Measurements from ENCODE around the gene DLGAP1. TPM values are rescaled to one million over a fixed set of nuclear protein-coding genes. Genes with fewer than 3 reads are reported as not detected.

Gene DLGAP1
- total RNA-seq, 1 experiment from 2014 or later = 27.5 TPM

- in situ Hi-C loops (cut with HindIII; ENCODE audit: low pct_unique_long_range_greater_than_20kb, low sequenced_read_pairs) = no loop called here
- no peak for DNase-seq (ENCODE audit: low read depth, low spot score)
Observed at GRCh38 chr18:4232656-4233055, 222.5 kb downstream of the DLGAP1 start.

DNA sequence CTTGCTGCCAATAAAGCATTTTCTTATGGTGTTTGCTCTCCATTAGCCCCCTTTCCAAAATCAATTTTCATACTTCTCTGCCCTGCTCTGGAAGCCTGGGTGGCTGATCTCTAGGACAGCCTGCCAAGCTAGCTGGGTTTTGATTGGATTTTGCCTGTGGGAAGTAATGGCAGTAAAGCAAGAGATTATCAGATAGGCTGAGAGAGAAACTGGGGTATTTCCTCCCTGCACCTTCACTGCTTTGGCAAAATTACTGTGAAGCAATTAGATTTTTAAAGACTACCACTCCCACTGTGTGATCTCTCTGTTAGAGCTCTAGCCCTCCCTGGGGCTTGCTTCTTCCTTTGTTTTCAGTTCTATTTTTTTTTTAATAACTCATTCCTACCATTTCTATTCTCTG, 223.8 kb downstream of the DLGAP1 start:
- in situ Hi-C loops (cut with HindIII; ENCODE audit: low pct_unique_long_range_greater_than_20kb, low sequenced_read_pairs) = no loop called here

DNA sequence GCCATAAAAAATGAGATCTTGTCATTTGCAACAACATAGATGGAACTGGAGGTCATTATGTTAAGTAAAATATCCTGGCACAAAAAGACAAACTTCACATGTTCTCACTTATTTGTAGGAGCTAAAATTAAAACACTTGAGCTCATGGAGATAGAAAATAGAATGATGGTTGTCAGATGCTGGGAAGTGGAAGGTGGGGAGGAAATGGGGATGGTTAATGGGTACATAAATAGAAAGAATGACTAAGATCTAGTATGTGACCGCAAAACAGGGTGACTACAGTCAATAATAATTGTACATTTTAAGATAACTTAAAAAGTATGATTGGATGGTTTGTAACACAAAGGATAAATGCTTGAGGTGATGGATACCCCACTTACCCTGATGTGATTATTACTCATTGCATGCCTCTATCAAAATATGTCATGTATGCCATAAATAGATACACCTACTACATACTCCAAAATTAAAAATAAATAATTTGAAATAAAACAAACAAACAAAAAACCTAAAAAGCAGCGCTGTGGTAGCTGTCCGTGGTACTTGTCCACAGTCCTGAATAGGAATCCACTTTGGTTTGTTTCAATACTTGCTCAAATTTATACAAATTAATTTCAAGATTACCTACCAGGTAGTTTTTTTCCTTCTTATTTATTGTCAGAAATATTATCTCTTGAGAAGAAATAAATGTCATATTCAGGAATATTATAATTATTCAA, 224.5 kb downstream of the DLGAP1 start:
- in situ Hi-C loops (cut with HindIII; ENCODE audit: low pct_unique_long_range_greater_than_20kb, low sequenced_read_pairs) = no loop called here
- DNase-seq (ENCODE audit: low read depth, low spot score) = no peak

More for the DNA sequence above, 223.8 kb downstream of the DLGAP1 start:
- no peak for DNase-seq (ENCODE audit: low read depth, low spot score)

DNA sequence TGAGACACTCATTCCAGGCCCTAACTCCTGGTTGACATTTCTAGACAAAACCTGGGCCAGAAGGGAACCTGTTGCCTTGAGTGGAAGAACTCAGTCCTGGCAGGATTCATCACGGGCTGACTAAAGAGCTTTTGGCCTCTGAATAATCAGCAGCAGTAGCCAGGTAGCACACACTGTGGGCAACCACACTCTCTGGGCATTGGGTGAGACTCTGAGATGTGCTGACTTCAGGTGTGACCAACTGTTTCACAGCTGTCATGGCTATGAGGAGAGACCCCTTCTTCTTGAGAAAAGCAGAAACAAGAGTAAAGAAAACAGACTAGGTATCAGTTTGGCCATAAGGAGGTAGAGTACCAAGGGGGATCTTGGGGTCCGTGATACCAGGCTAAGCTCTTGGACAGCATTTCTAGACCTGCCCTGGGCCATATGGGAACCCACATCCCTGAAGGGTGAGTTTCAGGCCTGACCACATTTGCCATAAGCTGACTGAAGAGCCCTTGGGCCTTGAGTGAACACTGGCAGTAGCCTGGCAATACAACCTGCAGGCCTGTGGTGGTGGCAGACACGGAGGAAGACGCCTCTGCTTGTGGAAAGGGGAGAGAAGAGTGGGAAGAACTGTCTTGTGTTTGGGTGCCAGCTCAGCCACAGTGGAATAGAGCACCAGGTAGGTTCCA, 230.9 kb downstream of the DLGAP1 start:
- in situ Hi-C loops (cut with HindIII; ENCODE audit: low pct_unique_long_range_greater_than_20kb, low sequenced_read_pairs) = no loop called here
- DNase-seq (ENCODE audit: low read depth, low spot score) = no peak

DNA sequence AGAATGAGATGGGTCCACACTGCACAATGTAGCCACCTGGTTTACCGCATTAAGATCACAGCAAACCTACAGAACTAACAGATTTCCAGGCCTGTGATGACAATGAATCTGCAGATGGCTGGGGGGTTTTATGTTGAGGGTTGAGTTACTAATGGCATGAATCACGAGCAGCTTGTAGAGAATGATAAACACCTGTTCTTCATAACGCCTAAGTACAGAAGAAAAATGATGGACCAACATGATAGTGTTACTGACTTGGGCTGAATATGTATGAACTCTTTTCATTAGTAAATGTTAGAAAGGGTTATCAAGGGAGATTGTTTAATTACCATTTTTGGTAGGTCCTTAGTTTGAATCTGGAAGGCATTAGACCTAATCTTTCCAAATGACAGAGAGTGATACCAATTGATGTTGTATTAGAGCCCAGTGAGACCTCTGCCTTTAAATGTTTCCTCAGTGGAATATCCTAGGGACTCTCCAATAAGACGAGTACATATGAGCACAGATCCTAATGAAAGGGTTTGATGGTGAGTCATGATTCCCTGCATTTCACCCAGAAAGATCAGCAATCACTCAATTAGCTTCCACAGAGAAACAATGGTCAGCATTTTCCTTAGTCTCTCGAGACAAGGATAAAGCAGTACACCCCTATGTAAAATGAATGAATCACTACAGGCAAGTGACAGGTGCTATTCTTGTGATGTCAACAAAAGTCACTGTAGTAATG, 243.8 kb downstream of the DLGAP1 start:
- no peak for DNase-seq (ENCODE audit: low read depth, low spot score)
- in situ Hi-C loops (cut with HindIII; ENCODE audit: low pct_unique_long_range_greater_than_20kb, low sequenced_read_pairs) = no loop called here

- in situ Hi-C loops (cut with HindIII; ENCODE audit: low pct_unique_long_range_greater_than_20kb, low sequenced_read_pairs) = no loop called here
- no peak for DNase-seq (ENCODE audit: low read depth, low spot score)
Observed at GRCh38 chr18:4208366-4208765, 246.7 kb downstream of the DLGAP1 start.

GRCh38 chr18:4207383-4207985, 247.6 kb downstream of the DLGAP1 start:
- in situ Hi-C loops (cut with HindIII; ENCODE audit: low pct_unique_long_range_greater_than_20kb, low sequenced_read_pairs) = no loop called here
- no peak for DNase-seq (ENCODE audit: low read depth, low spot score)

GRCh38 chr18:4204438-4204720, 250.7 kb downstream of the DLGAP1 start:
- in situ Hi-C loops (cut with HindIII; ENCODE audit: low pct_unique_long_range_greater_than_20kb, low sequenced_read_pairs) = no loop called here
- no peak for DNase-seq (ENCODE audit: low read depth, low spot score)

- in situ Hi-C loops (cut with HindIII; ENCODE audit: low pct_unique_long_range_greater_than_20kb, low sequenced_read_pairs) = no loop called here
- DNase-seq (ENCODE audit: low read depth, low spot score) = peak; percentile 82
Observed at GRCh38 chr18:4203568-4204437, 251.3 kb downstream of the DLGAP1 start.

GRCh38 chr18:4200399-4200798, 254.7 kb downstream of the DLGAP1 start:
- in situ Hi-C loops (cut with HindIII; ENCODE audit: low pct_unique_long_range_greater_than_20kb, low sequenced_read_pairs) = no loop called here
- no peak for DNase-seq (ENCODE audit: low read depth, low spot score)

GRCh38 chr18:4198956-4199355, 256.2 kb downstream of the DLGAP1 start:
- in situ Hi-C loops (cut with HindIII; ENCODE audit: low pct_unique_long_range_greater_than_20kb, low sequenced_read_pairs) = no loop called here
- no peak for DNase-seq (ENCODE audit: low read depth, low spot score)

- in situ Hi-C loops (cut with HindIII; ENCODE audit: low pct_unique_long_range_greater_than_20kb, low sequenced_read_pairs) = no loop called here
- no peak for DNase-seq (ENCODE audit: low read depth, low spot score)
Observed at GRCh38 chr18:4196351-4196750, 258.8 kb downstream of the DLGAP1 start.

DNA sequence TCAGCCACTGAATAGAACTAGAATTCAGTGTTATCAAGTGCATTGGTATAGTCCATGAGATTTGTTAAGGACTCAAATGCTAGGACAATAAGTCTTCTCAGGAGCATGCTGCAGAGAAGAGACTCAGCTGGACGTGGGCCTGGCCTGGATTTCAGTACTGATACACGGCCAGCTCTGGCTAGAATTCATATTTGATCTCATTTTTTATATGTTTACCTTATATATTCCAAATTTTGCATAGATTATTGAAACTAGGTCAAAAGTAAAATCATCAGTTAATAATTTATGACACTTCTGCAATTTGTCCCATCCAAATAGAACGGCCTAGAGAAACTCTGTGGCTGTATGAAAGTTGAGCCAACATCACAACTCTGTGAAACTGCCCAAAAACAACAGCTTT, 262.0 kb downstream of the DLGAP1 start:
- DNase-seq (ENCODE audit: low read depth, low spot score) = no peak
- in situ Hi-C loops (cut with HindIII; ENCODE audit: low pct_unique_long_range_greater_than_20kb, low sequenced_read_pairs) = no loop called here

- peak; percentile 72 for DNase-seq (ENCODE audit: low read depth, low spot score)
- in situ Hi-C loops (cut with HindIII; ENCODE audit: low pct_unique_long_range_greater_than_20kb, low sequenced_read_pairs) = no loop called here
Observed at GRCh38 chr18:4181882-4182568, 273.1 kb downstream of the DLGAP1 start.

DNA sequence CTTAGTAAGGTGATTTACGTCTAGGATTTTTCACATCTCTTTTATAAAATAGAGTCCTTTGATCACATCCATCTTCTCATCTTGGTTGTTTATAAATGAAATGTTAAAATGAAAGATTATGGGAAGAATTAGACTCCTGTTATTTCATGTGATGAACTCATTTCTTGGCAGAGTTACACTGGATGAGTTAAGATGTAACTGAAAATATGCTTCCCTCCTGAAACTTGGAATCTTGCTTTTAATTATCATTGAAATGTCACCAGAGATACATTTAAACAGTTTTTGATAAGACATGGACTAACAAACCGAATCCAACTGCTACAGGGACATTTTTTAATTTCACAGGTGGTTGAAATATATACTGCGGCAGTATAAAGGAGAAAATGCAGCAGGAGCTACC, 274.0 kb downstream of the DLGAP1 start:
- no peak for DNase-seq (ENCODE audit: low read depth, low spot score)

GRCh38 chr18:4172196-4173100, 282.7 kb downstream of the DLGAP1 start:
- no peak for DNase-seq (ENCODE audit: low read depth, low spot score)
- in situ Hi-C loops (cut with HindIII; ENCODE audit: low pct_unique_long_range_greater_than_20kb, low sequenced_read_pairs) = no loop called here

More for the DNA sequence above, 274.0 kb downstream of the DLGAP1 start:
- in situ Hi-C loops (cut with HindIII; ENCODE audit: low pct_unique_long_range_greater_than_20kb, low sequenced_read_pairs) = no loop called here

All from SK-MEL-5 (cell line).